AG04449 (cell line): ENCODE results near the gene HS6ST2.

Source experiments
- CTCF ChIA-PET: fragments of 350-600 bp; formaldehyde crosslinking; extraction: SDS; loops from one replicate; lab custom pipeline; 2021; ENCODE audit warnings: antibody characterized with exemption; lab: Yijun Ruan, JAX
- POLR2A ChIA-PET: fragments of 400-600, 350-600 bp; formaldehyde crosslinking; extraction: SDS; loops from one replicate; lab custom pipeline; 2020; ENCODE audit warnings: antibody characterized with exemption, inconsistent platforms; lab: Yijun Ruan, JAX
- DNase-seq: peaks from one replicate; pipeline ENCODE4 v3.0.0-alpha.2; 2010; ENCODE audit warnings: low read depth, low spot score
- H3K4me3 ChIP-seq: 2 replicates; pipeline ENCODE4 v1.5.1; 2011; ENCODE audit warnings: low read depth, mild to moderate bottlenecking, control low read depth, low read length
- TF ChIP-seq, protein P1 (sequence below): IDR thresholded peaks from one replicate; pipeline ENCODE4 v1.5.1; 2011; ENCODE audit warnings: mild to moderate bottlenecking, moderate library complexity, low read length, control low read depth, inconsistent platforms; ENCODE audit not compliant: insufficient read depth; ENCODE audit errors: missing control alignments

The HS6ST2 gene

DNA sequence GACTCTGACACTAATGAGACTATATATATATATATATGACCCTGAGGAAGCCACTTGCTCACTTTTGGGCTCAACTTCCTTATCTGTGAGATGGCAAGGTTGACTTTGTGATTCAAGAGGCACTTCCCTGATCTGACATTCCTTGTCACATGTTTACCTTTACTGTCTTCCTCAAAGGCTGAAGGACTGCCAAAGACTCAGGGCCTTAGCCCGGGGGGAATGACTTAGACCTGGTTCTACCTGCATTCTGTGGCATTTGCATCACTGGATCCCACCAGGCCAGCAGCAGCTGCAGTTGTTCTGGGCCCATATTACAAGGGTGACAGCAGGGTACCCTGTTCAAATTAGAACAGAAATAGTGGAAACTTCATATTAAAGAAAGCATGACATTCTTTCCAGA is 3.1 kb upstream of the HS6ST2 start:
- H3K4me3 ChIP-seq, result no peak overlapping the region
- DNase-seq, result no peak
- CTCF ChIA-PET, result no interaction called here
- TF ChIP-seq, protein P1, sequence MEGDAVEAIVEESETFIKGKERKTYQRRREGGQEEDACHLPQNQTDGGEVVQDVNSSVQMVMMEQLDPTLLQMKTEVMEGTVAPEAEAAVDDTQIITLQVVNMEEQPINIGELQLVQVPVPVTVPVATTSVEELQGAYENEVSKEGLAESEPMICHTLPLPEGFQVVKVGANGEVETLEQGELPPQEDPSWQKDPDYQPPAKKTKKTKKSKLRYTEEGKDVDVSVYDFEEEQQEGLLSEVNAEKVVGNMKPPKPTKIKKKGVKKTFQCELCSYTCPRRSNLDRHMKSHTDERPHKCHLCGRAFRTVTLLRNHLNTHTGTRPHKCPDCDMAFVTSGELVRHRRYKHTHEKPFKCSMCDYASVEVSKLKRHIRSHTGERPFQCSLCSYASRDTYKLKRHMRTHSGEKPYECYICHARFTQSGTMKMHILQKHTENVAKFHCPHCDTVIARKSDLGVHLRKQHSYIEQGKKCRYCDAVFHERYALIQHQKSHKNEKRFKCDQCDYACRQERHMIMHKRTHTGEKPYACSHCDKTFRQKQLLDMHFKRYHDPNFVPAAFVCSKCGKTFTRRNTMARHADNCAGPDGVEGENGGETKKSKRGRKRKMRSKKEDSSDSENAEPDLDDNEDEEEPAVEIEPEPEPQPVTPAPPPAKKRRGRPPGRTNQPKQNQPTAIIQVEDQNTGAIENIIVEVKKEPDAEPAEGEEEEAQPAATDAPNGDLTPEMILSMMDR, result no peak
- POLR2A ChIA-PET, result no interaction called here

DNA sequence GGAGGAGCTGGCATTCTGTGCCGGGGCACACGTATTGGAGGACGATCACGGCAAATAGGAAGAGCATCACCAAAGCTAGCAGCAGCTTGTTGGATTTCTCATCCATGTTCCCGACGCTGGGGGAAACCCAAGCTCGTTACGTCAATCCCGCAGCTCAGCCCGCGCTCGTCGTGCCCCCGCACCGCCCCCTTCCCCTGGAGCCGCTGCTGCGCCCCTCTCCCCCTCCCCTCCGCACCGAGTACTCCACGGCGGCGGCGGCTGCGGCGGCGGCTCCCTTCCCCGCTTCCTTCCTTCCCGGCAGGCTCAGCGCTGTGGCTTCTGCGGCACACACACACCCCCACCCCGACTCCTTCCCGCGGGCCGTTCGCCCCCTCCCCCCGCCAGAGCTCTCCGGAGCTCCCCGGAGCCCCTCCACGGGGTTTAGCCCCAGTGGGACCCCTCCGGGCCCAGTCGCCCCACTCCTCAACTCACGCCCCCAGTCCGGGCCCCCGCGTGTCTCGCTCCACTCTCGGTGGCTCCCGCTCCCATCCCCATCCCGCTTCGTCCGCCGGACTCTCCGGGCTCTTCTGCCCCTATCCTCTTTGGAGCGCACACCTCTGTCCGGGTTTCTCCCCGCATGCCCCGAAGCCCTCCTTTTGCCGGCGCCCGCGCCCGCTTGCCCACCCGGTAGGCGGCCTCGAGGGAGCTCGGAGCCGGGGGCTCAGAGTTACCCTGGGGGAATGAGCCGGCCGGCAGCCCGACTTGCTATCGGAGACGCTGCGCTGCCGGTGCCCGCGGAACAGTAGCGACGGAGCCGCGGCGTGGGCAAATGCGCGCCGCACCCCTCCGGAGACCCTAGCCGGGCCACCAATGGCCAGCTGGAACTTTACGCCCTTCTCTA is 978 bp downstream of the HS6ST2 start:
- TF ChIP-seq, protein P1, result no peak
- DNase-seq, result no peak
- no peak overlapping the region; the same call in 1 of the 2 replicates for H3K4me3 ChIP-seq
- POLR2A ChIA-PET, result no interaction called here
- CTCF ChIA-PET, result interaction anchor here (1.3 to 1.8 kb wide), 2 partner anchors 18 to 713 kb away, joined by 3 to 7 read pairs; no protein-coding TSS in a partner anchor

DNA sequence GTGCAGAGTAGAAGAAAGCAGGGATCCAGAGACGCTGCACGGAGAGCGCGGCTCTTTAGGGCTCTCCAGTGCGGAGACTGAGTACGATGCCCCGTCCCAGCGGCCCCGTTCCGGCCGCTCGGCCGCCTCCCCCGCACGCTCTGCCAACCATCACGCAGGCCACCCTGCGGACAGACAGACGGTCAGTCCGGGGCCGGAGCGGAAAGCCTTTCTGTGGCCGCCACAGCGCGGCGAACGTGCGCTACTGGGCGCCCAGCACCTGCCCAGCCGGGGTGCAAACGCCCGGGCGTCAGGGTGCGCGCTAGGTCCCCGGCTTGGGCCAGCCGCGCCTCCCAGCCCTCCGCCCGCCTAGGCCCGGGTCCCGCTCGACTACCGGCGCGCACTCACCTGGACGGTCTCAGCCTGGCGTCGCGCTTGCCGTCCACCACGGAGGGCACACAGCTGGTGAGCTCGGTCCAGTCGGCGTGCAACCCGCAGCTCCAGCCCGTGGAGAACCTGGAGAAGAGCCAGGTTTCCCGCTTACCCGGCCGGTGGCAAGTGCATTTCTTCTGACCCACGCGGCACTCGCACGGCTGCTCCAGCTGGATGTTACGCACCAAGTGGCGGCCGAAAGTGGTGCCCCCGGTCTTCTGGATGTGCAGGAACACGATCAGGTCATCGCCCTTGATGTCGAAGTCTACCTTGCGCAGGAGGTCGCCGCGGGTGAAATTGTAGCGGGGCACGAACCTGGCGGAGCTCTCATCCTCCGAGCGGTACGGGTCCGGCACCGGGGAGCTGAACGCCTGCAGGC is 1.8 kb downstream of the HS6ST2 start:
- ChIA-PET POLR2A (no interaction called here), CTCF (interaction anchor here (1.3 to 1.8 kb wide), 2 partner anchors 19 to 714 kb away, joined by 3 to 7 read pairs; no protein-coding TSS in a partner anchor)
- no peak overlapping the region; the same call in 1 of the 2 replicates for H3K4me3 ChIP-seq
- TF ChIP-seq, protein P1, result no peak
- no peak for DNase-seq

DNA sequence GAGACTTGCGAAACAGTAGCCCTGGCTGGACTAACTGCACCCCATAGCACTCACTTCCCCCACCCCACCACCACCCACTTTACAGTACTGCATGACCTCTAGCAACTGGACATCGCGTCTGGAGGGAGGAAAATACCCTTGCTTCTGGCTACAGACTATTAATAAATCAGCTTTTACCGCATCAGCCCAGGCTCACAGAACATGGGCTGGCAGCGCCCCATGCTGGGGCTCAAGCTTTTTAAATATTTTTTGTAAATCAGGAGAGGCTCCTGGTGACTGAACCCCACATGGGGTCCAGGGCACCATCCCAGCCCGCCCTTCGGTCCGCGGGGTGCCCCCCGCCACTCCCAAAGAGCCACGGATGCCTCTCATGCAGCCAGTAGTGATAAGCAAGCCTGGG is 2.7 kb downstream of the HS6ST2 start:
- no peak overlapping the region for H3K4me3 ChIP-seq
- CTCF ChIA-PET, result no interaction called here
- POLR2A ChIA-PET, result interaction anchor here (0.6 kb wide), 1 partner anchor 500 kb away, joined by 5 read pairs; no protein-coding TSS in a partner anchor
- no peak for DNase-seq
- TF ChIP-seq, protein P1, result no peak

DNA sequence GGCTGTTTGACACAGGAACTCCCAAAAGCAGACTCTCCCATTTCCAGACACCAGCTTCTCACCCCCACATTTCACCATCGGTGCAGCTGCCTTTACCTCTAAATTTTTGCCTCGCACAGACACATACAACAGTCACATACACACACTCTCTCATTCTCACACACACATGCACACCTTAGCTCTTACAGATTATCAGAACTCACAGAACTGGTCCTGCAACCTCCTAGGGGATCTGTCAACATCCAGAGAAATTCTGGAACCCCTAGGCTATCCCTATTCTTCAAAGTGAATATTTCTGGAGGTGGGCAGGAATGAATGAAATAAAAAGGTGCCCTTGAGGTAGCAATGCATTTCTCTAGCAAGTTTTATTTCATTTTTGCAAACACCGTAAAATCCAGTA is 4.1 kb downstream of the HS6ST2 start:
- no peak overlapping the region for H3K4me3 ChIP-seq
- POLR2A ChIA-PET, result no interaction called here
- no peak for DNase-seq
- CTCF ChIA-PET, result no interaction called here
- TF ChIP-seq, protein P1, result no peak

DNA sequence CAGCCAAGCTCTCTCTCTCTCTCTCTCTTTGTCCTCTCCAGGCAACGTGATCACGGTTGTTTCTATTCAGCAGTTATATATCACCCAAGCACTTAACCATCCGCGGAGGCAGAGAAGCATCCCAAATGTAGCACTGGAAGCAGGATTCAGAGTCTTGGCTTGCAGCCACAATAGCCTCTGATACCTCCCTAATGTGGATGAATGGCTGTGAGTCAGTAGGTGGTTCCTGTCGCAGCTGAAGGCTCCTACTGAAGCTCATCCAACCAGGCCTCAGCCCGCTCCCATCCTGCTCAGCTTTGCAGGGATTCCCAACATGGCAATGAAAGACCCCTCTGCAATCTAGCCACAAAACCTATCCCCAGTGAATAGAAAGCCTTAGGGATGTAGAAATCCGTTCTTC is 5.1 kb downstream of the HS6ST2 start:
- no peak for DNase-seq
- no peak overlapping the region for H3K4me3 ChIP-seq
- ChIA-PET POLR2A (no interaction called here), CTCF (no interaction called here)
- TF ChIP-seq, protein P1, result no peak
